GM19043 (cell line): ENCODE measurements around the gene SLC12A5.
"Not testable (repeated sequence)": the region's sequence is repeated elsewhere in the genome, so short reads cannot be mapped to it uniquely, and the experiment has no call there.

Experiments
- ATAC-seq: cut with Tn5 transposase; IDR thresholded peaks from one replicate; pipeline ENCODE4 v1.9.1; 2021; ENCODE audit warnings: low read depth; ENCODE audit not compliant: unreplicated experiment

Gene SLC12A5

GRCh38 chr20:46028772-46029371 is at the start of gene SLC12A5:
SLC12A5 (plus strand) TSS chr20:46029215; CDS start chr20:46029345, 130 bp downstream.
- ATAC-seq = no peak

DNA sequence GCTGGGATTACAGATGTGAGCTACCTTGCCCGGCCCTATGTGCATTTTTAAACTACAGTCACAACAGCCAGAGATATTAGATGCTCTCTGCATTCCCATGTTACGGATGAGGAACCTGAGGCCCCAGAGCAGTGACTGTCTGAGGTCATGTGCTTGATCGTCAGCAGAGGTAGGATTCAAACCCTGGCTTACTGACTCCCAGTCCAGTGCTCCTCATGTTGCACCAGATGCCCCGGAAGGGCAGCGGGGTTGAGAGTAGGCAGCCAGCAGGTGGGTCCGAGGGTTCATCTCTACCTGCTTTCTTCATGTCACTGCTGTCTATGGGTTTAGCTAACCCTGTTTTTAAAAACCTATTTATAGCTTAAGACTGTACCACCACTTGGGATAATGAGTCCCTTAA is 47.8 kb upstream of the SLC12A5 start:
- no peak for ATAC-seq

DNA sequence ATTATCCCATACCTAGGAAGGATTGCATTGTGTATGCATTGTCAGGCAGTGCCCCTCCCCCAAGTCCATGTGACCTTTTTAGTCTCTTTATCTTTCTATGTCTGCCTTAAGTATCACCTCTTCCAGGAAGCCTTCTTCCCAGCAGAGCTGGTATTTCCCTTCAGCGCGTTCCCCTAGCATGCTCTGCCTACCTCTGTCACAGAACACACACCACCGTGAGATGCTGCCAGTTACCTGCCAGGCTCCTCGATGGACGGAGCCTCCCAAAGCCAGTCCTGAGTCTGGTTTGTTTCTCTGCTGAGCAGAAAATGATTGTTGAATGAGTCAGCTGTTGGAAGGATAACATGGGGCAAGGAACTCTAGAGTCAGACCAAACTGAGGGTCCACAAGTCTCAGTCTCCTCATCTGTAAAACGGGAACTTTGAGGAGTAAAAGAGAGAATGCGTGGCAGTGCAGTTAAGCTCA is 45.7 kb upstream of the SLC12A5 start:
- no peak for ATAC-seq

- ATAC-seq = no peak
These were observed 43.4 kb upstream of the SLC12A5 start for GRCh38 chr20:45985573-45985972.

DNA sequence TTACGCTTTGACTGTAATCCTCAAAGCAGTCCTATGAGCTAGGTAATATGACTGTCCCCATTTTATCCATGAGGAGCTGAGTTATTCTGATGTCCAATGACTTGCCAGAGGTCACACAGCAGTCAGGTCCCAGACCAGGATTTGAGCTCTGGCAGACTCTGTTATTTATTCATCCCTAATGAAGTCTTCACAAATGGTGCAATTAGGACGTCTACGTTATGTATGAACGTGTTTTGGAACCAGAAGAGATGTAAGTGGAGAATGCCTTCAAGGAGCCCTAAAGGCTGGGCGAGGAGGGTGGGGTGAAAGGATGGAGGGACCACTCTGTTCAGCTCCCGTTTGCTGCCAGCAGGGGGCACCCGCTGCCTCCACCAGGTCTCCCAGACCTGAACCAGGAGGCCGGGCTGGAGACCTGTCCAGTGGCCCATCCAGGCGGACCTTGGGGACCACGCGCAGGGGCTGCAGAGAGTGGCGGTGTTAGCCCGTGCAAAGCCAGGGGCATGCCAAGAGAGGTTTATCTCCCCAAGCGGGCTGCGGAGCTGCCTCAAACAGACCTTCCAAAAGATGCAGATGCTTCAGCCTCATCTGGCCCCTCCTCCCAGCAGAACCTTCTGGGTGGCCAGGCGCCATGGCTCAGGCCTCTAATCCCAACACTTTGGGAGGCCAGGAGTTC is 41.8 kb upstream of the SLC12A5 start:
- ATAC-seq = no peak

DNA sequence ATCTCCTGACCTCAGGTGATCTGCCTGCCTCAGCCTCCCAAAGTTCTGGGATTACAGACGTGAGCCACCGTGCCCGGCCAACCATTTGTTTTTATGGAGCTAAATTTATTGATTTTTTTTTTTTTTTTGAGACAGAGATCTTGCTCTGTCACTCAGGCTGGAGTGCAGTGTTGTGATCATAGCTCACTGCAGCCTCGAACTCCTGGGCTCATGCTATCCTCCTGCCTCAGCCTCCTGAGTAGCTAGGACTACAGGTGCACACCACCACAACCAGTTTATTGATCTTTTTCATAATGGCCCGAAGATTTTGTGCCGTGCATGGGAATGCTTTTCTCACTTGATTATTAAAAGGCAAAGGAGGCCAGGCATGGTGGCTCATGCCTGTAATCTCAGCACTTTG is 40.2 kb upstream of the SLC12A5 start:
- not testable (repeated sequence) for ATAC-seq

DNA sequence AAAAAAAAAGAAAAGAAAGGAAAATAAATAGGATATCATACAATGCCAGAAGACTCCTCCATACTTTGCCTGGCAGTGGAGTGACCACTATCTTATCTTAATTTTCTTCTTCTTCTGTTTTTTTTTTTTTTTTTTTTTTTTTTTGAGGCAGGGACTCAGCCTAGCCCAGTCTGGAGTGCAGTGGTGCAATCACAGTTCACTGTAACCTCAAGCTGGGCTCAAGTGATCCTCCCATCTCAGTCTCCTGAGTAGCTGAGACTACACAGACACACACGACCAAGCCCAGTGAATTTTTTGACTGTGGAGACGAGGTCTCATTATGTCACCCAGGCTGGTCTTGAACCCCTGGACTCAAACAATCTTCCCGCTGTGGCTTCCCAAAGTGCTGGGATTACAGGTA is 37.4 kb upstream of the SLC12A5 start:
- ATAC-seq = no peak

DNA sequence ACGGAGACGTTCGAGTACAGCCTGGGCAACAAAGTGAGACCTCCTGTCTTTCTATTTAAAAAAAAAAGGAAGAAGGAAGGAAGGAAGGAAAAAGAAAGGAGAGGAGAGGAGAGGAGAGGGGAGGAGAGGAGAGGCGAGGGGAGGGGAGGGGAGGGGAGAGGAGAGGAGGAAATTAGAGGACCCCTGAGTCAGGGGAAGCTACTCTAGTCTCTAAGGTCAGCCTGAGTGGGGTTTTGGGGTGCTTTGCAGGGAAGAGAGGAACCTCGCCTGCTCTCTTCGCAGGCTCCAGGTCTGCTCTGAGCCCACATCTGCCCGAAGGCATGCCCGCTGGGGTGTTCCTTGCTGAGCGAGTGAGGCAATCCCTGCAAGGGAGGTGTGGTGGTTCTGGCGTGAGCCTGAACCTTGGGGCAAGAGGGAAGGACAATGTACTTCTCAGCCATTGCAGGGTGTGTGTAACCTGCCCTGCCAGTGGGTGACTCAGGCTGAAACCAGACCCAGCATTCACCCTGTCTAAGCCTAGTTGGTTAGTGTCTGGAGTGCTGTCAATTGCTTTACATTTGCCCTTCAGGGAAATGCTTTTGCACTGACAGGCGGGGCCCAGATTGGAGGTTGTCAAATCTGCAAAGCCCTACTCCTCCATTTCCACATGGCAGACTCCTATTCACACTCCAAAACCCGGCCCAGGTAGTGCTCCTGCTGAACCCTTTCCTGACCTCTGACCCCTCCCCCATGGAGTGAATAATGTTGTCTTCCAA is 35.6 kb upstream of the SLC12A5 start:
- ATAC-seq = no peak

DNA sequence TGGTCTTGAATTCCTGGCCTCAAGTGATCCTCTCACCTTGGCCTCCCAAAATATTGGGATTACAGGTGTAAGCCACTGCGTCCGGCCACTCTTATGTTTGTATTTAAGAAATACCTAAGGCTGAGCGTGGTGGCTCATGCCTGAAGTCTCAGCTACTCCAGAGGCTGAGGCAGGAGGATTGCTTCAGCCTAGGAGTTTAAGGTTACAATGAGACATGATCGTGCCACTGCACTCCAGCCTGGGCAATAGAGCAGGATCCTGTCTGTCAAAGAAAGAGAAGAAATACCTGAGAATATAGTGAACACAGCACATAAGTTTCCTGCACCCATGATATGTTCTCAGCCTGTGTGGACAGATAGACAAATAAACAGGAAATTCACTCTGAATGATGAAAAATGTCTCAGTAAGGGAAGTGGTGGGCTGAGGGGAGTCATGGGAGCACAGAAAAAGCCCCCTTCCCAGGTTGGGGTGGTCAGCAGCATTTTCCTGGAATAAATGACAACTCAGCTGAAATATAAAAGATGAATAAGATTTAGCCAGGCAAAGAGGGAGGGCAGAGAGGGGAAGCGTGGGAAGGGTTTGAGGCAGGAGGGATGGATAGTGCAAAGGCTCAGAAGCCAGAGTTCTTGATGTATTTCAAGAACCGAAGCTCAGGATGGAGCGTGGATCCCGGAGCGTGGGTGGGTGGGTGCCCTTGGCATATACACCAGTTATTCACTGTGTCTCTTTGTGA is 34.1 kb upstream of the SLC12A5 start:
- ATAC-seq = no peak

DNA sequence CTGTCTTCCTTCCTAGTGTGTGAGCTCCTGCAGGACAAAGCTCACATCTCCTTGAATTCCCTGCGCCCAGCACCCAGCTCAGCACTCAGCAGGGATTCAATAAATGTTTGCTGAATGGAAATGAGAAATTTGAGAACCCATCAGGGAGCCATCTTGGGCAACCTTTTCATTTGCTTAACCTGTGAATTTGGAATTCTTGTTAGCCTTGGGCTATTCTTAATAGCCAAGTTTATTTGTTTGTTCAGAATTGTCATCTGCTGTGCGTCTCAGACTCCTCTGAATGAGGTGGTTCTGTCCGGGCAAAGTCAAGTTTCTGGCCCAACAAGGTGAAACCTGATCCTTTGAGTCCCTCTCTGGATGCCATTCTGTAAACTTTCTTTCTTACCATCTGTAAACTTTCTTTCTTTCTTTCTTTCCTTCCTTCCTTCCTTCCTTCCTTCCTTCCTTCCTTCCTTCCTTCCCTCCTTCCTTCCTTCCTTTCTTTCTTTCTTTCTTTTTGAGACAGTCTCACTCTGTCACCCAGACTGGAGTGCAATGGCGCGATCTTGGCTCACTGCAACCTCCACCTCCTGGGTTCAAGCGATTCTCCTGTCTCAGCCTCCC is 33.4 kb upstream of the SLC12A5 start:
- not testable (repeated sequence) for ATAC-seq

- ATAC-seq = no peak
These were observed 31.8 kb upstream of the SLC12A5 start for GRCh38 chr20:45997187-45997586.

DNA sequence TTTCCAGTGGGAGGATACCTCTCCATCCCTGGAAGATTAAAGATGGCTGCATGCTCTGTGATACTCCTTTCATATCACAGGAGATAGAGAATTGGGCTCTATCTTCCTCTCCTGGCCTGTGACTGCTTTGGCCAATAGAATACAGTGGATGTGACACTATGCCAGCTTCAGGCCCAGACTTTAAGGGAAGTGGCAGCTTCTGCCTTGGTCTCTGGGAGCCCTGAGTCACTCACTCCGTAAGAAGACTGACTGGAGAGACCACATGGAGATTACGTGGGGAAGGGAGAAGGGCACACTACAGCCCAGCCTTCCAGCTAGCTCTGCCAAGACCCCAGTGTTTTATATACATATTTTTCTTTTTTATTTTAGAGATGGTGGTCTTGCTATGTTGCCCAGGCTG is 30.7 kb upstream of the SLC12A5 start:
- ATAC-seq = no peak

DNA sequence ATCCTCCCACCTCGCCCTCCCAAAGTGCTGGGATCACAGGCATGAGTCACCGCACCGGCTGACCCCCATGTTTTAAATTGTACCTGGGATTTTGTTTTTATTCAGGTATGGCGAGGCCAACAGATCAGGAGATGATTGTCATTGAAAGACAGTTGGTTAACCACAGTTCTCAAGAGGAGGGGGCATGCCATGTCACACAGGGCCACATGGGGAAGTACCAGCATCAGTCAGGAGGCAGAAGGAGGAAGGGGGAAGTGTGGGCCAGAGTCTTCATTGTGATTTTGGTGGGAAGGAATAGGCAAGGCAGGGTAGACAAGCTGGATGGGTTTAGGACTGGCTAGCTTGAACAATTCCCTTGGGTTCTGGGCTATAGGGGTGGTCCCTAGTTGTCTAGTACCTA is 30.3 kb upstream of the SLC12A5 start:
- no peak for ATAC-seq

GRCh38 chr20:45999557-46000261 is 29.3 kb upstream of the SLC12A5 start:
- ATAC-seq = no peak

DNA sequence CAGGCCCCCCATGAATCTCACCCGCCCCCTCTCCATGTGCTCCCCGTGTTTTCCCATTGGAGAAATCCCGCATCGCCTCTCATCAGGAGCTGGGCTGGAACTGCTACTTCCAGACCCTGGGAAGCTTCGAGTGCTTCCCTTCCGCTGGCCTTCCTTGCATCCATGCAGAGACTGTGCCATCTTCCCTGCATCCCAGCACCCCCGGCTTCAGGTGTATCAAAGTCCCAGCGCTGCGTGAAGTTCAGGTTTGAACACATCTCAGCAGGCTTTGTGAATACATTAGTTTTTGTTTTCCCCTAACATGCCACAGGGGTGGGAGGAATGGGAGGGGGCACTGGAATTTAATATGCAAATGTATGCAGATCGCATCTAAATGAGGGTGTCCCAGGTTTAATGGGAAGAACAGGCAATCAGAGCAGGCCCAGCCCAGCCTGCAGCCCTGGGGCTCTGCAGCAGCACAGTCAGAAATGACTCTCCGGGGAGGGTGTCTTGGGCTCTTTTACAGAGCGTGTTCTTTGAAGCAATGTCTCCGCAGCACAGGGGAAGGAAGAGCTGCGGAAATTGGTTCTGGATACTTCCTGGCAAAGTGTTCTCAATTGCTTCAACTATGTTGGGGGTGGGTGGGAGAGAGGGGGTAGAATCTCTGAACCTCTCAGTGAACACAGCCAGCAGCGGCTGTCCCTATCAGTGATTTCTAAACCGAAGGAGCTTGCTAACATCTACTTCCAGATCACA is 28.6 kb upstream of the SLC12A5 start:
- ATAC-seq = no peak

DNA sequence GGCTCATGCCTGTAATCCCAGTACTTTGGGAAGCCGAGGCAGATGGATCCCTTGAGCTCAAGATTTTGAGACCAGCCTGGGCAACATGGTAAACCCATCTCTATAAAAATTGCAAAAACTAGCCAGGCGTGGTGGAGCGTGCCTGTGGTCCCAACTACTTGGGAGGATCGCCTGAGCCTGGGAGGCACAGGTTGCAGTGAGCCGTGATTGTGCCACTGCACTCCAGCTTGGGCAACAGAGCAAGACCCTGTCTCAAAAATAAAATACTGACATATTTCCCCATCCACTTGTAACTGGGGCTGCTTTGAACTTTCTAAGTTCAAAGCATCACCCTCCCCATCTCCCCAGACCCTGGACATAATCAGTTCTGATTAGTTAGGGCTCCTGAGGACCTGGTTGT is 27.5 kb upstream of the SLC12A5 start:
- ATAC-seq = no peak

- ATAC-seq = no peak
These were observed 27.0 kb upstream of the SLC12A5 start for GRCh38 chr20:46002008-46002407.

DNA sequence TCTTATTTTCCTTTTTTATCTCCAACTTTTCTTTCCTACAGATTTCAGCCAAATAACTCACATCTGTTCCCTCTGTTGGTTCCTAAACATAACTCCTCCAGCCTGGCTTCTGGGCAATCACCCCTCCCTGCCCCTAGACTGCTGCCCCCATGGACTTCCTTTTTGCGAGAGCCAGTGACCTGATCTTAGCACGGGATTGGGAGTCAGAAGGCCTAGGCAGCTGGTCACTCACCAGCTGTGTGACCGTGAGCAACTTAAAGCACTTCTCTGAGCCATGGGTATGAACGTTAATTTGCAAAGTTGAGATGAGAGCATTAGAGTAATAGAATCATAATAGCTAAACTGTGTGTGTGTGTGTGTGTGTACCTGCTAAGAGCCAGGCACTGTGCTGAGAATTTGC is 24.8 kb upstream of the SLC12A5 start:
- ATAC-seq = no peak

DNA sequence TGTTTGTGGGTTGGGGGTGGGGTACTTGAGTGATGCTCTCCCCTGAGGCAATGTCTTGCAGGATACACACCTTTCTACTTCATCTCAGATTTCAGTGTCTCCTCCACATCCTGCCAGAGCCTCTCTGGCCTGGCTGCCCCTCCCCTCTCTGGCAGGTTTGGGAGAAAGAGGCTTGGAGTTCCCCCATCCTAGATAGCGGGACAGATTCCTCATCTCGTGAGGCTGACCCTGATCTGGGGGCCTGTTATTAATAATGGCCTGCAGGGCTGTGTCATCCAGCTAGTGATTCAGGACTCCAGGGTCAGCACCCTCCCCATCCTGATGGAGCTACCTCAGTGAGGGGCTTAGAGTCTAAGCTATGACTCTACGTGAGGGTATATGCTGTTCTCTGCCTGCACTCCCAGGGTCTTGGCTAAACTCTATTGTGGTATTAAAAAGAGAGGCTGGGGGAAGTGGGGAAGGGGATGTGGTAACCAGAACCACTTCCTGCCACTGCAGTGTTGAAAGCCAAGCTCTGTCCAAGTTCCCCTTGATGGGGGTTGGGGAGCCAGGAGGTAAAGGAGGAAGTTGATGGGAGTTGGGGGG is 24.0 kb upstream of the SLC12A5 start:
- ATAC-seq = no peak
